Epithelial cell of proximal tubule (primary cell): ENCODE measurements around the gene UBE3D. TPM values are rescaled to one million over a fixed set of nuclear protein-coding genes. Genes with fewer than 3 reads are reported as not detected.
A peak's percentile ranks its signal among the peaks of the same experiment; 100 is the strongest.

Source experiments
- DNase-seq: peaks from one replicate; pipeline ENCODE4 v3.0.0-alpha.2; 2011; ENCODE audit warnings: low read depth
- H3K4me3 ChIP-seq: 2 replicates; pipeline ENCODE4 v1.5.1; 2011; ENCODE audit warnings: low read depth, mild to moderate bottlenecking, low read length
- total RNA-seq: library from RNA; depleted of rRNA; stranded (reverse); fragments of >200 nt; gene quantifications from 2 replicates; pipeline ENCODE4 v1.2.3, GENCODE V29; 2015
- TF ChIP-seq, protein P1 (sequence below): conservative IDR thresholded peaks from 2 replicates; pipeline ENCODE4 v1.5.1; 2012; ENCODE audit warnings: low read depth, mild to moderate bottlenecking, low read length

The UBE3D gene
- total RNA-seq, 1 donor from 2014 or later: 5.9 TPM

DNA sequence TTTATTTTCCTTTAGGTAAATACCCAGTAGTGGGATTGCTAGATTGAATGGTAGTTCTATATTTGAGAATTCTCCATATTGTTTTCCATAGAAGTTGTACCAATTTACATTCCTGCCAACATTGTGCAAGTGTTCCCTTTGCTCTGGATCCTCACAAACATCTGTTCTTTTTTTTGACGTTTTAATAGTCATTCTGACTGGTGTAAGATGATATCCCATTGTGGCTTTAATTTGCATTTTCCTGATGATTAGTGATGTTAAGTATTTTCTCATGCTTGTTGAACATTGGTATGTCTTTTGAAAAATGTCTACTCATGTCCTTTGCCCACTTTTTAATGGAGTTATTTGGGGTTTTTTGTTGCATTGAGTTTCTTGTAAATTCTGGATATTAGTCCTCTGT lies 85.6 kb downstream of the UBE3D start:
- no peak overlapping the region for H3K4me3 ChIP-seq
- peak; percentile 40 for DNase-seq
- TF ChIP-seq, protein P1, sequence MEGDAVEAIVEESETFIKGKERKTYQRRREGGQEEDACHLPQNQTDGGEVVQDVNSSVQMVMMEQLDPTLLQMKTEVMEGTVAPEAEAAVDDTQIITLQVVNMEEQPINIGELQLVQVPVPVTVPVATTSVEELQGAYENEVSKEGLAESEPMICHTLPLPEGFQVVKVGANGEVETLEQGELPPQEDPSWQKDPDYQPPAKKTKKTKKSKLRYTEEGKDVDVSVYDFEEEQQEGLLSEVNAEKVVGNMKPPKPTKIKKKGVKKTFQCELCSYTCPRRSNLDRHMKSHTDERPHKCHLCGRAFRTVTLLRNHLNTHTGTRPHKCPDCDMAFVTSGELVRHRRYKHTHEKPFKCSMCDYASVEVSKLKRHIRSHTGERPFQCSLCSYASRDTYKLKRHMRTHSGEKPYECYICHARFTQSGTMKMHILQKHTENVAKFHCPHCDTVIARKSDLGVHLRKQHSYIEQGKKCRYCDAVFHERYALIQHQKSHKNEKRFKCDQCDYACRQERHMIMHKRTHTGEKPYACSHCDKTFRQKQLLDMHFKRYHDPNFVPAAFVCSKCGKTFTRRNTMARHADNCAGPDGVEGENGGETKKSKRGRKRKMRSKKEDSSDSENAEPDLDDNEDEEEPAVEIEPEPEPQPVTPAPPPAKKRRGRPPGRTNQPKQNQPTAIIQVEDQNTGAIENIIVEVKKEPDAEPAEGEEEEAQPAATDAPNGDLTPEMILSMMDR: no peak

- no peak for DNase-seq
- no peak overlapping the region for H3K4me3 ChIP-seq
- TF ChIP-seq, protein P1: no peak
These were observed 86.0 kb downstream of the UBE3D start for GRCh38 chr6:82979657-82980056.

DNA sequence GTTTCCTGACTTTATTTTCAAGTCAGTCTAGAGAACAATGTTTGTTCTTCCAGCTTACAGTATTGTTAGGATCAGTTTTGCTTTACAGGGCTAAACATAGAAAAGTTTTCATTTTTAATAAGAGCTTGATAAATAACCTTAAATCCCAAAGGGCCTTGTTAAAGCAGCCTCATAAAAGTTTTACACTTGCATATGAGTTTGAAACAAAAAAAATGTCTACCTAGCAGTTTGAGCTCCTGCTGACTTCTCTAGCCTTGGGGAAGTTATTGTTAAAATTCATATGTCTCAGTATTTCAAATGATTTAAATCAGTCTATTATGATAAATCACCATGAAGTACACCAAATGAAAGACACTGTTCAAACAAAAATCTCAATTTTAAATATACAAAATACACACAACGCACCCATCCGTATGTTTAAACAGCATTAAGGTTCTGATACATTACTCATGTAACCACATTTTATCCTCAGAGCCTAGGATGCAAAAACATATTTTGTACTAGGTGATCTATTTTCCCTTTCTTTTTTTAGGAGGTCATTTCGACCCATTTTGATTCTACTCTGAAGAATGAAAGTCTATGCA lies 87.2 kb downstream of the UBE3D start:
- no peak for DNase-seq
- TF ChIP-seq, protein P1: no peak
- H3K4me3 ChIP-seq: no peak overlapping the region

DNA sequence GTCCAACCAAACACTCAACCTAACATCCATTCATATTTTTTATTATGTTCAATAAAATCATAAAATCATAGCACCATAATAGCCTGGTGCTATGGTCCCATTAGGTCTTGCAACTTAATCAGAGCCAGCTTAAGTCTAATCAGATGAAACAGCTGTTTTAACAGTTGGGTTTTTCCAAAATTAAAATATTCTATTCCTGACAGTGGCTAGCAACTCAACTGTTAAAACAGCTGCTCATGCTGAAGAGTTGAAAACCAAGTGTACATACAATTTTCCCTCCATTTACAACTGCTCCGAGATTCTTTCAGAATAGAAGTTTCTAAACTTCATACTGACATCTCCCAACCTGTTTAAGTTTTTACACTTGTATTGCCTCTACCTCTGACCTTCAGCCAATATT lies 89.5 kb downstream of the UBE3D start:
- DNase-seq: no peak
- no peak overlapping the region for H3K4me3 ChIP-seq
- TF ChIP-seq, protein P1: no peak

GRCh38 chr6:82971877-82972460 lies 93.7 kb downstream of the UBE3D start:
- TF ChIP-seq, protein P1: no peak
- no peak for DNase-seq
- H3K4me3 ChIP-seq: no peak overlapping the region

DNA sequence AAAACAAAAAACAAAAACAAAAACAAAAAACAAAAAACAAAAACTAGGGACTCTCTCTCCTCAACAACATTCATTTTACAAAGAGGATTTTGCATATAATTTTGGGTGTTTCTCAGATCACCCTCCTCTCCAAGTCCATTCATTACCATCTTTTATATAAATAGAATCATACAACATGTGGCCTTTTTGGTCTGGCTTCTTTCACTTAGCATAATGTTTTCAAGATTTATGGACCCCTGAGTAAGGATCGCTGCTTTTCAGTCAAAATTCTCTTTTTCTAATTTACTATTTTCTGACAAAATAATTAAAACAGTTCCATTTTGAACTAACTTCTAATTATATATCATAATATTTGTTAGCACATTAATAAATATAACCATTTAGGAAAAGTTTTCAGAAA lies 94.8 kb downstream of the UBE3D start:
- no peak for DNase-seq
- TF ChIP-seq, protein P1: no peak
- H3K4me3 ChIP-seq: no peak overlapping the region

DNA sequence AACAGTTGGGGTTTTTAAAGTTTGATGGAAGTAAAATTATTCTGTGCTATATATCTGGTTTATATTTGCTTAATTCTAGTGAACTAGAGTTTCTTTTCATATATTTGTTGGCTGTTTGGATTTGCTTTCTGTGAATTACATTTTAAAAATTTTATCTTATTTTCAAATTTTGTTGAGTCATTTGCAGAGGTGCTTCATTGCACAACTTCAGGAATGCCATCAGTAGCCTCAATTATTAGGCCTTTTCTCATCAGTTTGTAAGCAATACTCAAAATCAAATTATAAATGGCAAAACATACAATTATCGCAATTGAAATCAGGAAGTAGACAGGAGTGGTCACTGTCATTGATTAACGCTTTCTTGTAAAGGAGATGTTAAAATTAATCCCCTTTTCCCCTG lies 96.9 kb downstream of the UBE3D start:
- no peak overlapping the region for H3K4me3 ChIP-seq
- TF ChIP-seq, protein P1: no peak
- DNase-seq: no peak
